ENCODE data around the gene ANKDD1B. TPM values are rescaled to one million over a fixed set of nuclear protein-coding genes. Genes with fewer than 3 reads are reported as not detected.

The ANKDD1B gene
- total and polyA plus RNA-seq, 2 of the 8 experiments (the other 6 are each of a cell fraction or from before 2014, with no cell fraction given), result 0.08 to 0.22 TPM

DNA sequence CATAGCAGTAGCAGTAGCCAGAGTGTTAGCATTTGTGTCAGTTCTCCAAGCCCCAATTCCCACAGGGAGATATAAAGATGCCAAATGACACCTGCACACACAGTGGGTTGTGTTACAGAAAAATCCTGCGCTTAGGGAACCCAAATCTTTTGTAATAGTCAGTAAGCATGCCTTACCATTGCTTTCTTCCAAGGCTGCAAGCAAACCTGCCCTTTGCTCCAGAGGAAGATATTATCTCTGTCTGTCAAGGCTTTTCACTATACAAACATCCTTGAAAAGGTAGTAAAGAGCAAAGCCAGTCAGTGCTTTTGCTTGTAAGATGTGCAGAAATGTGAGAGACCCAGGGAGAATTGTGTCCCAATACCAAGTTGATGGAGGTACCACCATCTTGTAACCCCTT lies 2.9 kb downstream of the ANKDD1B start:
- FAIRE-seq (no peak), DNase-seq (ENCODE audit: low read depth in 1 of 2, low spot score in 2 of 2) (no peak)
- H3K79me2 ChIP-seq (ENCODE audit: control insufficient read depth in 1 of 2, insufficient read depth in 2 of 2, low read length in 2 of 2), result no peaks in the 10 kb centered on the region
- no peaks in the 10 kb centered on the region; a peak in 2 of 7 replicates for H3K27me3 ChIP-seq (replicated peaks in 1 of 4; ENCODE audit: control insufficient read depth in 3 of 4, extremely low read depth in 1 of 4, insufficient read depth in 3 of 4, low read length in 3 of 4)
- no peak overlapping the region for H3K4me2 ChIP-seq (ENCODE audit: insufficient read depth in 1 of 2, low read depth in 2 of 2, low read length in 2 of 2)
- 83% methylated on average over 1 of the region's 1 CpG; no CpG with 5 or more reads in 1 of the 2 experiments for WGBS, 2 experiments (ENCODE audit: extremely low coverage in 1 of 2, insufficient coverage in 1 of 2, insufficient read length in 1 of 2, insufficient replicate concordance in 2 of 2, low coverage in 1 of 2, low lambda C conversion rate in 2 of 2, missing lambda C conversion rate in 1 of 2)
- ChIA-PET POLR2A (ENCODE audit: partially characterized antibody) (no interaction called here), CTCF (ENCODE audit: partially characterized antibody) (no interaction called here)
- H4K8ac ChIP-seq (ENCODE audit: extremely low read depth, insufficient read depth, low read length), result no peak overlapping the region
- no peak overlapping the region for H4K91ac ChIP-seq (replicated peaks; ENCODE audit: insufficient read length, low read length)
- H2BK15ac ChIP-seq (ENCODE audit: low read length), result no peak overlapping the region
- no peak overlapping the region for H3K27ac ChIP-seq (ENCODE audit: low read depth, low read length)
- H2BK12ac ChIP-seq (ENCODE audit: low read depth, low read length), result no peak overlapping the region
- no peak overlapping the region for H3K23ac ChIP-seq (ENCODE audit: insufficient read length)
- peaks cover 11% of the 10 kb centered on the region for H3K23me2 ChIP-seq (ENCODE audit: low read depth, low read length)
- no peak overlapping the region for H2BK120ac ChIP-seq (replicated peaks; ENCODE audit: low read depth, low read length)
- H4K5ac ChIP-seq (ENCODE audit: insufficient read length, low read depth, low read length), result no peak overlapping the region
- H3K79me1 ChIP-seq (ENCODE audit: low read depth, low read length), result no peaks in the 10 kb centered on the region
- H2AK5ac ChIP-seq (ENCODE audit: low read depth, low read length), result no peak overlapping the region
- no peaks in the 10 kb centered on the region for H3K9me3 ChIP-seq (ENCODE audit: insufficient read depth in 2 of 2, low read depth in 1 of 2, low read length in 1 of 2)
- no peaks in the 10 kb centered on the region for H4K20me1 ChIP-seq (replicated peaks in 1 of 2; ENCODE audit: control insufficient read depth in 1 of 2, insufficient read depth in 2 of 2, low read length in 2 of 2)
- H3K14ac ChIP-seq (ENCODE audit: insufficient read length), result no peak overlapping the region
- H2BK20ac ChIP-seq (ENCODE audit: low read length), result no peak overlapping the region
- no peak overlapping the region for H2AFZ ChIP-seq (ENCODE audit: low read length)
- no peak overlapping the region for H2BK5ac ChIP-seq (ENCODE audit: low read depth, low read length)
- no peak overlapping the region for H3K18ac ChIP-seq (ENCODE audit: extremely low read depth, low read length)
- H3K56ac ChIP-seq (replicated peaks; ENCODE audit: insufficient read length, low read depth, low read length), result no peak overlapping the region
- H3K4ac ChIP-seq (replicated peaks; ENCODE audit: insufficient read length, low read depth, low read length), result no peak overlapping the region
- H3K36me3 ChIP-seq (ENCODE audit: control insufficient read depth in 2 of 4, insufficient read depth in 4 of 4, low read length in 3 of 4), result no peaks in the 10 kb centered on the region
- no peaks in the 10 kb centered on the region; a peak in 1 of 7 replicates for H3K4me1 ChIP-seq (replicated peaks in 1 of 4; ENCODE audit: control insufficient read depth in 3 of 4, insufficient read depth in 4 of 4, low read length in 3 of 4)
- no peak overlapping the region for H3K9ac ChIP-seq (replicated peaks in 1 of 4; ENCODE audit: extremely low read depth in 1 of 4, low read depth in 3 of 4, low read length in 3 of 4)
- no peak overlapping the region for H3K4me3 ChIP-seq (ENCODE audit: extremely low read depth in 1 of 4, insufficient read depth in 2 of 4, low read depth in 3 of 4, low read length in 4 of 4)
- TF ChIP-seq CREB1 (IDR thresholded peaks at IDR 0.05) (no peak), CEBPB (IDR thresholded peaks at IDR 0.05; ENCODE audit: low read depth, low read length) (no peak), ZNF274 (IDR thresholded peaks at IDR 0.05; ENCODE audit: borderline replicate concordance, extremely low read depth, low read length) (no peak), BCL11A (IDR thresholded peaks at IDR 0.05; ENCODE audit: low read depth in 2 of 2, low read length in 2 of 2) (no peak), MAFK (IDR thresholded peaks at IDR 0.05; ENCODE audit: low read depth, low read length) (no peak), BRCA1 (IDR thresholded peaks at IDR 0.05; ENCODE audit: low read depth, low read length) (no peak), POLR2AphosphoS5 (IDR thresholded peaks at IDR 0.05; ENCODE audit: low read depth, low read length) (no peak), POU5F1 (IDR thresholded peaks at IDR 0.05; ENCODE audit: low read depth, low read length) (no peak), KDM5A (IDR thresholded peaks at IDR 0.05; ENCODE audit: low read length) (no peak)

All from H1 (cell line).